Measurements from ENCODE around the gene IL4I1. TPM values are rescaled to one million over a fixed set of nuclear protein-coding genes. Genes with fewer than 3 reads are reported as not detected.

The IL4I1 gene
- total and polyA plus RNA-seq, 2 of the 4 experiments (the other 2 are of a cell fraction) = 0.31 to 0.36 TPM

DNA sequence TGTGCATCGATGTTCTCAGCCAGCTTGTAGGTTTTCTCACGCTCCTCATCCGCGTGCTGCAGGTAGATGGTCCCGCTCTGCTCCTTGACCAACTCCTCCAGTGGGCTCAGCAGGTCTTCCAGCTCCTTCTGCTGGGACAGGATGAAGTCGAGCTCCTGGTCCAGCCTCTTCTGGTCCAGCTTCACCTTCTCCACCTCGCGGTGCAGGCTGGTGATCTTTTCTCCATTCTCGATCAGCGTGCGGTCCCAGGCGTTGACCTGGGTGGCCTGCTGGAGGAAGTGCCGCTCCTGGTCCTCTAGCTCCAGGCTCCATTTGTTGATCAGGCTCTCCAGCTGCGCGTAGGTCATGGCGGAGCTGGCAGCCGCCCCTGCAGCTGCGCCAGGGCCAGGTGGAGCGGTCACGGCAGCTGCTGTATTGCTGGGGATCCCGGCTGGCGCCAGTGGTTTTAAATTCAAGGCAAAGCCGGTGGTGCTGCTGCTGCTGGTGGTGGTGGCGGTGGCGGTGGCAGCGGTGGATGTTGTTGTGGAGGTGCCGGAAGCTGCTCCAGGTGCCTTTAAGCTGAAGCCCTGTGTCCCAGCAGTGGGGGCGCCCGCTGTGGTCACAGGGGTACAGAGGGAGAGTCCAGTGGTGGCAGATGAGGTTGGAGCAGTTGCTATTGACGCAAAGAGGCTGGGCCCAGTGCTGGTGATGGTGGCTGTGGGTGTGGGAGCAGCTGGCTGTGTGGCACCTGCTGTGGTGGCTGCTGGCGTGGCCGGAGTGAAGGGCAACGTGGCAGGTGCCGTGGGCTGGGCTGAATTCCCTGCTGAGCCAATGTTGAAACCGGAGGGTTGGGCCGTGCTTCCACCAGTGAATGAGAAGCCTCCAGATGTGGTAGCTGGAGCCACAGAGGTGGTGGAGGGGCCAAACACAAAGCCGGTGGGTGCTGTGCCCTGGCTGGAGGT is 12.1 kb upstream of the IL4I1 start:
- H4K5ac ChIP-seq (ENCODE audit: low read depth, low read length) = no peak overlapping the region
- H3K9me3 ChIP-seq (ENCODE audit: control insufficient read depth, insufficient read depth, low read length) = no peaks in the 10 kb centered on the region
- H2AK5ac ChIP-seq (ENCODE audit: low read depth, low read length) = no peak overlapping the region
- dilution Hi-C loops (cut with HindIII; ENCODE audit: low sequenced_read_pairs, unreplicated experiment) (no loop called here), intact Hi-C loops (cut with micrococcal nuclease) (no loop called here), in situ Hi-C loops (cut with MboI; ENCODE audit: low sequenced_read_pairs) (no loop called here)
- no peak overlapping the region for H2BK120ac ChIP-seq (ENCODE audit: low read depth, low read length)
- H2BK5ac ChIP-seq (ENCODE audit: low read depth, low read length, poor library complexity, severe bottlenecking) = no peak overlapping the region
- H2BK15ac ChIP-seq (ENCODE audit: low read depth, low read length) = no peak overlapping the region
- no peak overlapping the region for H2AK9ac ChIP-seq (replicated peaks; ENCODE audit: low read depth, low read length, poor library complexity)
- 96% methylated on average over 30 of the region's 37 CpGs; no CpG with 5 or more reads in 1 of the 2 experiments for WGBS, 2 experiments (ENCODE audit: extremely low coverage in 2 of 2, insufficient read length in 1 of 2)
- no peak overlapping the region for H2BK20ac ChIP-seq (ENCODE audit: low read depth, low read length)
- no peak overlapping the region for H2AFZ ChIP-seq (replicated peaks; ENCODE audit: low read length, poor library complexity)
- DNase-seq = no peak
- no peak for TF ChIP-seq ELK1 (IDR thresholded peaks at IDR 0.05; ENCODE audit: borderline replicate concordance, low read depth, low read length)
- TF ChIP-seq RAD21 (IDR thresholded peaks at IDR 0.05; ENCODE audit: low read length) = no peak
- no peak for TF ChIP-seq CHD1 (IDR thresholded peaks at IDR 0.05; ENCODE audit: low read depth, low read length)
- no peak for TF ChIP-seq POLR2A (IDR thresholded peaks at IDR 0.05; ENCODE audit: low read depth, low read length)
- TF ChIP-seq, protein P1, sequence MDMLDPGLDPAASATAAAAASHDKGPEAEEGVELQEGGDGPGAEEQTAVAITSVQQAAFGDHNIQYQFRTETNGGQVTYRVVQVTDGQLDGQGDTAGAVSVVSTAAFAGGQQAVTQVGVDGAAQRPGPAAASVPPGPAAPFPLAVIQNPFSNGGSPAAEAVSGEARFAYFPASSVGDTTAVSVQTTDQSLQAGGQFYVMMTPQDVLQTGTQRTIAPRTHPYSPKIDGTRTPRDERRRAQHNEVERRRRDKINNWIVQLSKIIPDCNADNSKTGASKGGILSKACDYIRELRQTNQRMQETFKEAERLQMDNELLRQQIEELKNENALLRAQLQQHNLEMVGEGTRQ (IDR thresholded peaks at IDR 0.05; ENCODE audit: low read depth, low read length) = no peak
- no peak overlapping the region for H4K91ac ChIP-seq (ENCODE audit: insufficient read depth, low read depth, low read length)
- peaks cover 12% of the 10 kb centered on the region; the same call in 1 of the 2 replicates for H3K9me1 ChIP-seq (ENCODE audit: insufficient read depth, low read length)
- ChIA-PET POLR2A (ENCODE audit: unreplicated experiment) (no interaction called here), CTCF (no interaction called here)
- no peak overlapping the region for H3K14ac ChIP-seq (replicated peaks; ENCODE audit: low read depth, low read length)
- H3K36me3 ChIP-seq (ENCODE audit: control insufficient read depth, insufficient read depth, low read length) = peaks cover 47% of the 10 kb centered on the region
- no peak overlapping the region for H3K4me3 ChIP-seq (ENCODE audit: insufficient read depth, low read depth, low read length)
- no peak overlapping the region for H3K4me2 ChIP-seq (ENCODE audit: low read depth, low read length)
- H4K8ac ChIP-seq (ENCODE audit: low read depth in 2 of 2, low read length in 2 of 2) = no peak overlapping the region
- no peak overlapping the region for H3K56ac ChIP-seq (ENCODE audit: extremely low read depth, insufficient read depth, low read length)
- no peak overlapping the region for H3K4ac ChIP-seq (ENCODE audit: low read depth, low read length)
- H4K20me1 ChIP-seq (ENCODE audit: insufficient read depth, low read length) = peaks cover 28% of the 10 kb centered on the region
- peaks cover 3% of the 10 kb centered on the region for H3K4me1 ChIP-seq (ENCODE audit: control insufficient read depth, insufficient read depth, low read length)
- no peak overlapping the region for H3K27ac ChIP-seq (ENCODE audit: insufficient read depth, low read length)
- no peaks in the 10 kb centered on the region for H3K27me3 ChIP-seq (ENCODE audit: control insufficient read depth, insufficient read depth, low read length)
- H3K79me1 ChIP-seq (ENCODE audit: low read depth in 1 of 2, low read length in 2 of 2) = peaks cover 7 to 67% of the 10 kb centered on the region in 2 experiments; a peak in 3 of 4 replicates
- H3K18ac ChIP-seq (ENCODE audit: low read depth, low read length) = no peak overlapping the region
- no peak for ATAC-seq (ENCODE audit: low read depth)
- no peak overlapping the region for H3K9ac ChIP-seq (ENCODE audit: low read depth, low read length)
- no peak overlapping the region for H3K23ac ChIP-seq (ENCODE audit: low read depth, low read length)
- no TSS peak for BruUV-seq (replicated peaks)
